Thoracic aorta (tissue), 2 donors: ENCODE results near the gene CRADD. TPM values are rescaled to one million over a fixed set of nuclear protein-coding genes. Genes with fewer than 3 reads are reported as not detected.
"Not testable (repeated sequence)": the region's sequence is repeated elsewhere in the genome, so short reads cannot be mapped to it uniquely, and the experiment has no call there.

ENCODE experiments used
- ATAC-seq: fragments of 150-250 bp; one replicate; pipeline ENCODE4 v1.8.0; 2017; ENCODE audit warnings: low read depth; ENCODE audit not compliant: insufficient number of reproducible peaks, low FRiP score
- DNase-seq: peaks from one replicate; pipeline ENCODE4 v3.0.0-alpha.2; 2020; ENCODE audit warnings: low spot score
- H3K27ac ChIP-seq, 2 donors: fragments of 200-600 bp; sonication (generic); 1 replicate in 1 of 2; 2 replicates in 1 of 2; pipeline ENCODE4 v1.5.1; 2016; ENCODE audit warnings: mild to moderate bottlenecking in 2 of 2, moderate library complexity in 2 of 2
- H3K27me3 ChIP-seq: fragments of 200-600 bp; sonication (generic); replicated peaks from 2 replicates; pipeline ENCODE4 v1.6.0; 2016; ENCODE audit warnings: mild to moderate bottlenecking; ENCODE audit not compliant: insufficient read depth
- H3K36me3 ChIP-seq: fragments of 200-600 bp; sonication (generic); one replicate; pipeline ENCODE4 v1.5.1; 2016
- H3K4me1 ChIP-seq, 2 donors: fragments of 200-600 bp; sonication (generic); 1 replicate in 1 of 2; 2 replicates in 1 of 2; pipeline versions ENCODE4 v1.5.1 to v1.6.0; 2016; ENCODE audit warnings: low read depth in 2 of 2, mild to moderate bottlenecking in 1 of 2; ENCODE audit not compliant: control insufficient read depth in 1 of 2
- H3K4me3 ChIP-seq: fragments of 200-600 bp; sonication (generic); 2 replicates; pipeline ENCODE4 v1.5.1; 2016; ENCODE audit warnings: mild to moderate bottlenecking
- H3K9me3 ChIP-seq: fragments of 200-600 bp; sonication (generic); 2 replicates; pipeline ENCODE4 v1.5.1; 2016
- CTCF ChIP-seq: fragments of 200-600 bp; sonication (generic); IDR thresholded peaks from one replicate; pipeline ENCODE4 v1.5.1; 2019; ENCODE audit warnings: antibody characterized with exemption
- total RNA-seq, 2 donors: library from RNA; depleted of rRNA; stranded (reverse); fragments of >200 nt; gene quantifications; one replicate each; pipeline versions ENCODE4 v1.1.0 to v1.2.3, GENCODE V29; 2016

CRADD gene
- total RNA-seq, 2 donors from 2014 or later = 33.0 to 57.9 TPM

GRCh38 chr12:93753285-93753684, 76.1 kb downstream of the CRADD start:
- no peaks in the 10 kb centered on the region for H3K27me3 ChIP-seq
- DNase-seq (no peak), ATAC-seq (no peak)
- no peaks in the 10 kb centered on the region for H3K9me3 ChIP-seq
- H3K36me3 ChIP-seq = no peaks in the 10 kb centered on the region
- H3K4me1 ChIP-seq = no peaks in the 10 kb centered on the region
- TF ChIP-seq CTCF = no peak
- no peak overlapping the region for H3K4me3 ChIP-seq
- no peak overlapping the region for H3K27ac ChIP-seq

GRCh38 chr12:93753838-93754429, 76.8 kb downstream of the CRADD start:
- Histone ChIP-seq H3K4me3 (no peak overlapping the region), H3K9me3 (no peaks in the 10 kb centered on the region), H3K36me3 (no peaks in the 10 kb centered on the region), H3K4me1 (peaks cover 2 to 3% of the 10 kb centered on the region in 2 donors), H3K27me3 (no peaks in the 10 kb centered on the region), H3K27ac (no peak overlapping the region)
- TF ChIP-seq CTCF = no peak
- DNase-seq (no peak), ATAC-seq (no peak)

GRCh38 chr12:93754859-93755258, 77.7 kb downstream of the CRADD start:
- peaks cover 10 to 13% of the 10 kb centered on the region in 2 donors for H3K4me1 ChIP-seq
- not testable (repeated sequence) for H3K27ac ChIP-seq, H3K36me3 ChIP-seq, H3K27me3 ChIP-seq, H3K9me3 ChIP-seq, DNase-seq, H3K4me3 ChIP-seq, ATAC-seq

- H3K27me3 ChIP-seq = no peaks in the 10 kb centered on the region
- ATAC-seq (no peak), DNase-seq (no peak)
- H3K4me1 ChIP-seq = peaks cover 12 to 14% of the 10 kb centered on the region in 2 donors
- H3K4me3 ChIP-seq = no peak overlapping the region
- H3K27ac ChIP-seq = no peak overlapping the region
- H3K36me3 ChIP-seq = no peaks in the 10 kb centered on the region
- no peak for TF ChIP-seq CTCF
- H3K9me3 ChIP-seq = no peaks in the 10 kb centered on the region
Observed at GRCh38 chr12:93756288-93756687, 79.1 kb downstream of the CRADD start.

GRCh38 chr12:93757792-93758694, 80.9 kb downstream of the CRADD start:
- no peak for ATAC-seq
- Histone ChIP-seq H3K36me3 (no peaks in the 10 kb centered on the region), H3K27me3 (no peaks in the 10 kb centered on the region), H3K4me3 (no peak overlapping the region), H3K9me3 (no peaks in the 10 kb centered on the region), H3K4me1 (peaks cover 12 to 22% of the 10 kb centered on the region in 2 donors), H3K27ac (no peak overlapping the region)
- TF ChIP-seq CTCF = no peak
- no peak for DNase-seq
